ENCODE results near the gene ABCC4. TPM values are rescaled to one million over a fixed set of nuclear protein-coding genes. Genes with fewer than 3 reads are reported as not detected.

The ABCC4 gene
- total and polyA plus RNA-seq, 9 of the 15 experiments (the other 6 are each of a cell fraction or from before 2014, with no cell fraction given), result 9.4 to 46.1 (median 25.4) TPM

DNA sequence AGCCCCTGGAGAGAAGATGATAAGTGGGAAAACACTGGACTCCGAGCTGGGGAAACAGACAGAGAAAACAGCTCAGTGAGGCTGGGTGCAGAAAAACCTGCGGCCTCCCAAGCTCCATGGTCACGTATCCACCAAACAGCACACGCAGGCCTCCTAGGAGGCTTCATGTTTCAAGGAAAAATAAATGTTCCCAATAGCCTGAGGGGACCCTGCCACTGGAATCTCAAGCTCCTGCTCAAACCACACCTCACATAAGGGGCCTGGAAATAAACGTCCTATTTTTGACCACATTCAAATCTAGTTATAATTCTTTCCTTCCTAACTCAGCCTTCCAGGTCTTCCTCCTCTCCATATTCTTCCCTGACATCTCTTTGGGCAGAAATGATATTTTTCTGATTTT is 225.7 kb downstream of the ABCC4 start:
- Histone ChIP-seq H3K9me3 (replicated peaks; ENCODE audit: control insufficient read depth, insufficient read depth, low read depth, low read length) (no peaks in the 10 kb centered on the region), H3K9ac (ENCODE audit: insufficient read depth in 1 of 2, low read depth in 2 of 2, low read length in 2 of 2) (no peak overlapping the region), H3K4me3 (no peak overlapping the region), H3K4me2 (ENCODE audit: insufficient read depth, low read length) (no peak overlapping the region), H2AFZ (ENCODE audit: low read depth, low read length) (no peak overlapping the region), H3K4me1 (replicated peaks in 1 of 2; ENCODE audit: control insufficient read depth in 2 of 2, insufficient read depth in 2 of 2, low read length in 2 of 2) (no peaks in the 10 kb centered on the region), H3K27ac (ENCODE audit: extremely low read depth, low read depth, low read length) (no peak overlapping the region), H3K79me2 (ENCODE audit: control insufficient read depth, insufficient read depth, low read length) (no peaks in the 10 kb centered on the region), H3K36me3 (ENCODE audit: control insufficient read depth, insufficient read depth, low read length) (peaks cover 35% of the 10 kb centered on the region; the same call in 2 of the 3 replicates), H4K20me1 (replicated peaks; ENCODE audit: control insufficient read depth, insufficient read depth, low read length) (no peaks in the 10 kb centered on the region), H3K27me3 (ENCODE audit: control insufficient read depth in 2 of 2, insufficient read depth in 2 of 2, low read length in 2 of 2) (no peaks in the 10 kb centered on the region), H3K9me1 (ENCODE audit: control insufficient read depth, insufficient read depth, low read length) (no peaks in the 10 kb centered on the region)
- no peak for TF ChIP-seq PCBP1 (IDR thresholded peaks at IDR 0.05; ENCODE audit: low read depth, low read length, poor library complexity, severe bottlenecking)
- no peak for TF ChIP-seq ILF3 (IDR thresholded peaks at IDR 0.05; ENCODE audit: borderline replicate concordance)
- TF ChIP-seq, protein P1, sequence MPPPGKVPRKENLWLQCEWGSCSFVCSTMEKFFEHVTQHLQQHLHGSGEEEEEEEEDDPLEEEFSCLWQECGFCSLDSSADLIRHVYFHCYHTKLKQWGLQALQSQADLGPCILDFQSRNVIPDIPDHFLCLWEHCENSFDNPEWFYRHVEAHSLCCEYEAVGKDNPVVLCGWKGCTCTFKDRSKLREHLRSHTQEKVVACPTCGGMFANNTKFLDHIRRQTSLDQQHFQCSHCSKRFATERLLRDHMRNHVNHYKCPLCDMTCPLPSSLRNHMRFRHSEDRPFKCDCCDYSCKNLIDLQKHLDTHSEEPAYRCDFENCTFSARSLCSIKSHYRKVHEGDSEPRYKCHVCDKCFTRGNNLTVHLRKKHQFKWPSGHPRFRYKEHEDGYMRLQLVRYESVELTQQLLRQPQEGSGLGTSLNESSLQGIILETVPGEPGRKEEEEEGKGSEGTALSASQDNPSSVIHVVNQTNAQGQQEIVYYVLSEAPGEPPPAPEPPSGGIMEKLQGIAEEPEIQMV (tag; conservative IDR thresholded peaks at IDR 0.05; ENCODE audit: low read depth), result no peak
- no peak for TF ChIP-seq ETV5 (CRISPR knock-in tag; IDR thresholded peaks at IDR 0.05; ENCODE audit: low read depth)
- no peak for TF ChIP-seq KLF16 (IDR thresholded peaks at IDR 0.05)
- no peak for TF ChIP-seq CREB5 (CRISPR knock-in tag; IDR thresholded peaks at IDR 0.05)
- no peak for TF ChIP-seq BRCA1 (IDR thresholded peaks at IDR 0.05)
- no peak for TF ChIP-seq BRCA1 (CRISPR knock-in tag; IDR thresholded peaks at IDR 0.05)
- TF ChIP-seq NONO (IDR thresholded peaks at IDR 0.05; ENCODE audit: low read depth in 2 of 2, low read length in 1 of 2), result no peak
- no peak for TF ChIP-seq SRF (CRISPR knock-in tag; IDR thresholded peaks at IDR 0.05)
- no peak for TF ChIP-seq ZNF184 (CRISPR knock-in tag; IDR thresholded peaks at IDR 0.05)
- TF ChIP-seq CBX5 (IDR thresholded peaks at IDR 0.05; ENCODE audit: borderline replicate concordance, low read depth), result no peak
- no peak for TF ChIP-seq SMC3 (conservative IDR thresholded peaks at IDR 0.05; ENCODE audit: insufficient read depth, low read depth, low read length)
- no peak for TF ChIP-seq HNRNPH1 (optimal IDR thresholded peaks at IDR 0.05; ENCODE audit: low read depth, low read length)
- TF ChIP-seq, protein P2, sequence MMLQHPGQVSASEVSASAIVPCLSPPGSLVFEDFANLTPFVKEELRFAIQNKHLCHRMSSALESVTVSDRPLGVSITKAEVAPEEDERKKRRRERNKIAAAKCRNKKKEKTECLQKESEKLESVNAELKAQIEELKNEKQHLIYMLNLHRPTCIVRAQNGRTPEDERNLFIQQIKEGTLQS (IDR thresholded peaks at IDR 0.05), result no peak
- TF ChIP-seq, protein P2 (CRISPR knock-in tag; conservative IDR thresholded peaks at IDR 0.05), result no peak
- no peak for TF ChIP-seq HNRNPUL1 (IDR thresholded peaks at IDR 0.05; ENCODE audit: low read length)
- no peak for TF ChIP-seq NFE2L1 (tag; IDR thresholded peaks at IDR 0.05; ENCODE audit: borderline replicate concordance, low read depth)
- TF ChIP-seq ATF1 (CRISPR knock-in tag; IDR thresholded peaks at IDR 0.05), result no peak
- no peak for TF ChIP-seq ATF1 (tag; IDR thresholded peaks at IDR 0.05)
- 56% methylated on average over 3 of the region's 5 CpGs for WGBS (ENCODE audit: insufficient coverage, low coverage, missing lambda C conversion rate)
- FAIRE-seq (no peak), DNase-seq (ENCODE audit: extremely low read depth in 1 of 4, low spot score in 3 of 4) (no peak), ATAC-seq (no peak)
- in situ Hi-C loops (cut with MboI), result no loop called here
- ChIA-PET POLR2A (interaction anchor here (0.7 kb wide), 1 partner anchor 355 kb away, joined by 3 read pairs; no protein-coding TSS in a partner anchor), CTCF (ENCODE audit: low intra/inter-chr PET ratio) (no interaction called here)
- no TSS peak for BruUV-seq (replicated peaks)
- intact Hi-C loops (cut with micrococcal nuclease), result no loop called here

Measured in K562 (cell line).